AG10803 (cell line): Measurements from ENCODE around the gene OSBPL6.
A peak's percentile ranks its signal among the peaks of the same experiment; 100 is the strongest.

Experiments
- DNase-seq: peaks from one replicate; pipeline ENCODE4 v3.0.0; 2010; ENCODE audit warnings: low read depth
- H3K4me3 ChIP-seq: 2 replicates; pipeline ENCODE4 v1.5.1; 2011; ENCODE audit warnings: mild to moderate bottlenecking, low read length, control low read depth
- CTCF ChIP-seq: conservative IDR thresholded peaks from 2 replicates; pipeline ENCODE4 v1.5.1; 2011; ENCODE audit warnings: mild to moderate bottlenecking, low read length, control low read depth, inconsistent platforms

The OSBPL6 gene

GRCh38 chr2:178328037-178328436 lies 133.7 kb downstream of the OSBPL6 start:
- no peak overlapping the region for H3K4me3 ChIP-seq
- no peak for TF ChIP-seq CTCF
- DNase-seq = peak; percentile 40

GRCh38 chr2:178330175-178331017 lies 136.1 kb downstream of the OSBPL6 start:
- no peak overlapping the region for H3K4me3 ChIP-seq
- TF ChIP-seq CTCF = no peak
- no peak for DNase-seq

GRCh38 chr2:178331474-178332432 lies 137.4 kb downstream of the OSBPL6 start:
- H3K4me3 ChIP-seq = no peak overlapping the region
- DNase-seq = peak; percentile 3
- TF ChIP-seq CTCF = no peak

GRCh38 chr2:178333851-178334250 lies 139.5 kb downstream of the OSBPL6 start:
- TF ChIP-seq CTCF = no peak
- no peak overlapping the region for H3K4me3 ChIP-seq
- no peak for DNase-seq

GRCh38 chr2:178335230-178335629 lies 140.9 kb downstream of the OSBPL6 start:
- no peak for DNase-seq
- H3K4me3 ChIP-seq = no peak overlapping the region
- TF ChIP-seq CTCF = no peak

- no peak for TF ChIP-seq CTCF
- no peak for DNase-seq
- H3K4me3 ChIP-seq = no peak overlapping the region
Measured at GRCh38 chr2:178344121-178344520, 149.8 kb downstream of the OSBPL6 start.

- peak; percentile 50 for DNase-seq
- no peak for TF ChIP-seq CTCF
- no peak overlapping the region for H3K4me3 ChIP-seq
Measured at GRCh38 chr2:178345951-178346350, 151.6 kb downstream of the OSBPL6 start.
